22Rv1 (cell line): ENCODE results near the gene PROM1.

Experiments
- CTCF ChIP-seq: fragments of 450-650 bp; IDR thresholded peaks from 2 replicates; pipeline ENCODE4 v1.5.1; 2017; ENCODE audit warnings: mild to moderate bottlenecking
- ZFX ChIP-seq: fragments of 450-650 bp; IDR thresholded peaks from 2 replicates; pipeline ENCODE4 v1.6.1; 2017; ENCODE audit warnings: antibody characterized with exemption, borderline replicate concordance

GRCh38 chr4:16005676-16006075, 78.1 kb downstream of the PROM1 start:
- TF ChIP-seq CTCF: no peak
- no peak for TF ChIP-seq ZFX
